Measurements from ENCODE around the gene BMERB1.

BMERB1 gene

GRCh38 chr16:15536843-15537242 is 102.5 kb downstream of the BMERB1 start:
- H3K27ac ChIP-seq = no peak overlapping the region
- H3K4me3 ChIP-seq (ENCODE audit: low read depth in 1 of 2, low read length in 1 of 2) = no peak overlapping the region
- no peaks in the 10 kb centered on the region for H3K4me1 ChIP-seq (ENCODE audit: control insufficient read depth in 1 of 2, insufficient read depth in 1 of 2, low read depth in 1 of 2, low read length in 1 of 2)
- no peaks in the 10 kb centered on the region for H3K27me3 ChIP-seq
- TF ChIP-seq CTCF (IDR thresholded peaks at IDR 0.05) = no peak
- H3K36me3 ChIP-seq = no peaks in the 10 kb centered on the region
- no peaks in the 10 kb centered on the region for H3K9me3 ChIP-seq

GRCh38 chr16:15538507-15538906 is 104.1 kb downstream of the BMERB1 start:
- no peaks in the 10 kb centered on the region for H3K36me3 ChIP-seq
- H3K9me3 ChIP-seq = no peaks in the 10 kb centered on the region
- H3K27ac ChIP-seq = no peak overlapping the region
- H3K4me3 ChIP-seq (ENCODE audit: low read depth in 1 of 2, low read length in 1 of 2) = no peak overlapping the region
- H3K4me1 ChIP-seq (ENCODE audit: control insufficient read depth in 1 of 2, insufficient read depth in 1 of 2, low read depth in 1 of 2, low read length in 1 of 2) = no peaks in the 10 kb centered on the region
- no peaks in the 10 kb centered on the region for H3K27me3 ChIP-seq
- no peak for TF ChIP-seq CTCF (IDR thresholded peaks at IDR 0.05)

GRCh38 chr16:15539197-15539596 is 104.8 kb downstream of the BMERB1 start:
- TF ChIP-seq CTCF (IDR thresholded peaks at IDR 0.05) = no peak
- Histone ChIP-seq H3K9me3 (no peaks in the 10 kb centered on the region), H3K4me1 (ENCODE audit: control insufficient read depth in 1 of 2, insufficient read depth in 1 of 2, low read depth in 1 of 2, low read length in 1 of 2) (no peaks in the 10 kb centered on the region), H3K27me3 (no peaks in the 10 kb centered on the region), H3K36me3 (no peaks in the 10 kb centered on the region), H3K4me3 (ENCODE audit: low read depth in 1 of 2, low read length in 1 of 2) (no peak overlapping the region), H3K27ac (no peak overlapping the region)

GRCh38 chr16:15542261-15542660 is 107.9 kb downstream of the BMERB1 start:
- Histone ChIP-seq H3K4me3 (ENCODE audit: low read depth in 1 of 2, low read length in 1 of 2) (no peak overlapping the region), H3K27me3 (no peaks in the 10 kb centered on the region), H3K36me3 (no peaks in the 10 kb centered on the region), H3K4me1 (ENCODE audit: control insufficient read depth in 1 of 2, insufficient read depth in 1 of 2, low read depth in 1 of 2, low read length in 1 of 2) (no peaks in the 10 kb centered on the region), H3K9me3 (no peaks in the 10 kb centered on the region), H3K27ac (no peak overlapping the region)
- TF ChIP-seq CTCF (IDR thresholded peaks at IDR 0.05) = no peak

GRCh38 chr16:15542734-15543347 is 108.5 kb downstream of the BMERB1 start:
- Histone ChIP-seq H3K4me3 (ENCODE audit: low read depth in 1 of 2, low read length in 1 of 2) (no peak overlapping the region), H3K27ac (no peak overlapping the region)

More at GRCh38 chr16:15542734-15543347, 108.5 kb downstream of the BMERB1 start:
- Histone ChIP-seq H3K9me3 (no peaks in the 10 kb centered on the region), H3K27me3 (no peaks in the 10 kb centered on the region), H3K36me3 (no peaks in the 10 kb centered on the region), H3K4me1 (ENCODE audit: control insufficient read depth in 1 of 2, insufficient read depth in 1 of 2, low read depth in 1 of 2, low read length in 1 of 2) (no peaks in the 10 kb centered on the region)
- TF ChIP-seq CTCF (IDR thresholded peaks at IDR 0.05) = no peak
